ENCODE measurements around the gene KMT5C. TPM values are rescaled to one million over a fixed set of nuclear protein-coding genes. Genes with fewer than 3 reads are reported as not detected.

The KMT5C gene
- total RNA-seq, 1 donor from 2014 or later: 54.0 TPM

DNA sequence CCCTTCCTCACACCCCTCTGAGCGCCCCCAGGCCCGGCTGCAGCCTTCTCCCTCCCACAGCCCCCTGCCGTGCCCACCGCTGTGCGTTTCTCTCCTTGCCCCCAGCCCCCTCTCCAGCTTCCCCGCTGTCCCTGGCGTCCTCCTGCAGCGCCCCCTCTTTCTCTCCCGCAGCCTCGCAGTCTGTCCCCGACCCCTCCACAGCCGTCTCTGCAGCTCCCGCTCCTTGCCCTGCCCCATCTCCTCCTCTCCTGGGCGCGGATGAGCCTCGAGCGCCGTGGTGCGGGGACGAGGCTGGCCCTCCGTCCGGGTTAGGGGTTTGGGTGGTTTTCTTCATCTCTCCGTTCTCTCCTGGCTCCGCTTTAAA, 1.1 kb downstream of the KMT5C start:
- Mint-ChIP-seq H3K36me3 (peaks cover 19% of the 10 kb centered on the region), H3K9me3 (no peaks in the 10 kb centered on the region), H3K4me1 (peaks cover 24% of the 10 kb centered on the region), H3K4me3 (peak overlapping the region; percentile 86), H3K27me3 (ENCODE audit: low read depth) (no peaks in the 10 kb centered on the region), H3K27ac (peak overlapping the region; percentile 91)
- peak in 1 of 2 experiments; percentile 53 for DNase-seq (ENCODE audit: low spot score in 2 of 2, unreplicated experiment in 2 of 2)
- TF ChIP-seq, protein P1, sequence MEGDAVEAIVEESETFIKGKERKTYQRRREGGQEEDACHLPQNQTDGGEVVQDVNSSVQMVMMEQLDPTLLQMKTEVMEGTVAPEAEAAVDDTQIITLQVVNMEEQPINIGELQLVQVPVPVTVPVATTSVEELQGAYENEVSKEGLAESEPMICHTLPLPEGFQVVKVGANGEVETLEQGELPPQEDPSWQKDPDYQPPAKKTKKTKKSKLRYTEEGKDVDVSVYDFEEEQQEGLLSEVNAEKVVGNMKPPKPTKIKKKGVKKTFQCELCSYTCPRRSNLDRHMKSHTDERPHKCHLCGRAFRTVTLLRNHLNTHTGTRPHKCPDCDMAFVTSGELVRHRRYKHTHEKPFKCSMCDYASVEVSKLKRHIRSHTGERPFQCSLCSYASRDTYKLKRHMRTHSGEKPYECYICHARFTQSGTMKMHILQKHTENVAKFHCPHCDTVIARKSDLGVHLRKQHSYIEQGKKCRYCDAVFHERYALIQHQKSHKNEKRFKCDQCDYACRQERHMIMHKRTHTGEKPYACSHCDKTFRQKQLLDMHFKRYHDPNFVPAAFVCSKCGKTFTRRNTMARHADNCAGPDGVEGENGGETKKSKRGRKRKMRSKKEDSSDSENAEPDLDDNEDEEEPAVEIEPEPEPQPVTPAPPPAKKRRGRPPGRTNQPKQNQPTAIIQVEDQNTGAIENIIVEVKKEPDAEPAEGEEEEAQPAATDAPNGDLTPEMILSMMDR (IDR thresholded peaks at IDR 0.05; ENCODE audit: unreplicated experiment): no peak

DNA sequence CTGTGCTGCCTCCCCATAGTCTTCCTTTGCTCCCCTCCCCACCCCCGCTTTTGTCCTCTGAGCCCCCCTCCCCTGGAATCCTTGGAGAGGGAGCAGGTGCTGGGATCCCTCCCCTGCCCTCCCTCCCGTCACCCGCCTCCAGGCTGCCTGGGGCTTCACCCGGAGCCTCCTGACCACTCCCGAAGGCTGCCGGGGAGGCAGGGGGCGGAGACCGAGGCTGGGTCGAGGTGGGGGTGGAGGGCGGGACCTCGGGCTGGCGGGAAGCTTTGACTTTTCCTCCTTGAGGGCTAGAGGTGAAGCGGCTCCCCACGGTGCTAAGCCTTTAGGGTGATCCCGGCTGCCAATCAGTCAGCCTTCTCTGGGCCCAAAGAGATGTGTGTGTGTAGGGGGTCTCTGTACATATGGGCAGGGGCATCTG, 1.5 kb downstream of the KMT5C start:
- Mint-ChIP-seq H3K4me3 (peak overlapping the region; percentile 86), H3K27me3 (ENCODE audit: low read depth) (no peaks in the 10 kb centered on the region), H3K4me1 (peaks cover 24% of the 10 kb centered on the region), H3K27ac (peak overlapping the region; percentile 91), H3K9me3 (no peaks in the 10 kb centered on the region), H3K36me3 (peaks cover 19% of the 10 kb centered on the region)
- DNase-seq (ENCODE audit: low spot score in 2 of 2, unreplicated experiment in 2 of 2): no peak
- TF ChIP-seq, protein P1 (IDR thresholded peaks at IDR 0.05; ENCODE audit: unreplicated experiment): no peak

DNA sequence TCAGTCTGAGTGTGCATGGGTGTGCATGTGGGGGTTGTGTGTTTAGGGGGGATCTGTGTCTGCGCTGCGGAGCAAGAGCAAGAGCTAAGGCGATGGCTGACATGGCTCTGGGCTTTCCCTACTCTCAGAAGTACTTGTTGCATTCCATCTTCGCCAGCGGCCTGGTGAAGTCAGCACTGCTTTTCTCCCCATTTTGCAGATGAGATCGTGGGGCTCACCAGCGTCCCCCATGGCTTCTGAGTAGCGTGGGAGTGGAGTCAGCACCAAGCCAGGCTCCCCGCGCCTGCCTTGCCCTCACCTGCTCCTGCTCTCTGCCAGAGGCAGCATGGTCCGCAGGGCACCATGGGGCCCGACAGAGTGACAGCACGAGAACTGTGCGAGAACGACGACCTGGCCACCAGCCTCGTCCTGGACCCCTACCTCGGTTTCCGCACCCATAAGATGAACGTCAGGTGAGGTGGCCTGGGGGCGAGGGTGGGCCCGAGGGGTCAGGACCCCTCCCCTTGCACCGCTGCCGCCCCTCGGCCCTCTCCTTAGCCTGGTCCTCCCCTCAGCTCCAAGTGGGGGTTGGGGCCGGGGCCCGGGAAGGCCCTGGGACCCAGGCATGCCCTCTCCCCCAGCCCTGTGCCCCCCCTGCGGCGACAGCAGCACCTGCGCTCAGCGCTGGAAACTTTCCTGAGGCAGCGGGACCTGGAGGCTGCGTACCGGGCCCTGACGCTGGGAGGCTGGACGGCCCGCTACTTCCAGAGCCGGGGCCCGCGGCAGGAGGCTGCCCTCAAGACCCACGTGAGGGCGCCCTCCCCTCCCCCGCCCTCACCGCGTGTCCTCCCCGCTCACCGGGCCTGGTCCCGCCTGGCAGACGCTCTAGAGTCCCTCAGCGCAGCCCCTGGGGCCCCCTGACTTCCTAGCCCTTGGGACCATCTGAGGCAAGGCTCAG, 2.2 kb downstream of the KMT5C start:
- H3K27me3 Mint-ChIP-seq (ENCODE audit: low read depth): no peaks in the 10 kb centered on the region
- H3K27ac Mint-ChIP-seq: peak overlapping the region; percentile 63
- H3K4me1 Mint-ChIP-seq: peaks cover 24% of the 10 kb centered on the region
- TF ChIP-seq, protein P1 (IDR thresholded peaks at IDR 0.05; ENCODE audit: unreplicated experiment): no peak
- DNase-seq (ENCODE audit: low spot score in 2 of 2, unreplicated experiment in 2 of 2): no peak
- H3K4me3 Mint-ChIP-seq: peak overlapping the region; percentile 68
- H3K9me3 Mint-ChIP-seq: no peaks in the 10 kb centered on the region
- H3K36me3 Mint-ChIP-seq: peaks cover 19% of the 10 kb centered on the region

DNA sequence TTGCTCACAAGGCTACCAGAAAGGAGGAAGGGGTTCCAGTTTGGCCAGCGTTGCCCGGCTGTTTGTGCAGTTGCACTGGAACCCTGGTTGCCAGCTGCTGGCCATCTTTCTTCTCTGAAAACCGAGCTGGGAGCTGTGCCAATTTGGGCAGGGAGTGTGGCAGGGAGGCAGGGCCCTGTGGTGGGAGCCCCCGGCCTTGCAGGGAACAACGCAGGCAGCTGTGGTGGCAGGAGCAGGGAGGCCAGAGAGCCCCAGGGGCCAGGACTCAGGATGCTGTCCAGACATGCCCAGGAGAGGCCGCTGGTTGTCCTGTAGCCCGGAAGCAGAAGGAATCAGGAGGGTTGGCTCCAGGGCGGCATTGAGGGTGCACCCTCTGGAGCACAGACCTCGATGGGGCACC, 4.8 kb downstream of the KMT5C start:
- no peaks in the 10 kb centered on the region for H3K9me3 Mint-ChIP-seq
- no peaks in the 10 kb centered on the region for H3K27me3 Mint-ChIP-seq (ENCODE audit: low read depth)
- H3K4me3 Mint-ChIP-seq: no peak overlapping the region
- no peak overlapping the region for H3K27ac Mint-ChIP-seq
- H3K4me1 Mint-ChIP-seq: peaks cover 33% of the 10 kb centered on the region
- no peak for DNase-seq (ENCODE audit: low spot score in 2 of 2, unreplicated experiment in 2 of 2)
- peaks cover 19% of the 10 kb centered on the region for H3K36me3 Mint-ChIP-seq
- TF ChIP-seq, protein P1 (IDR thresholded peaks at IDR 0.05; ENCODE audit: unreplicated experiment): no peak

DNA sequence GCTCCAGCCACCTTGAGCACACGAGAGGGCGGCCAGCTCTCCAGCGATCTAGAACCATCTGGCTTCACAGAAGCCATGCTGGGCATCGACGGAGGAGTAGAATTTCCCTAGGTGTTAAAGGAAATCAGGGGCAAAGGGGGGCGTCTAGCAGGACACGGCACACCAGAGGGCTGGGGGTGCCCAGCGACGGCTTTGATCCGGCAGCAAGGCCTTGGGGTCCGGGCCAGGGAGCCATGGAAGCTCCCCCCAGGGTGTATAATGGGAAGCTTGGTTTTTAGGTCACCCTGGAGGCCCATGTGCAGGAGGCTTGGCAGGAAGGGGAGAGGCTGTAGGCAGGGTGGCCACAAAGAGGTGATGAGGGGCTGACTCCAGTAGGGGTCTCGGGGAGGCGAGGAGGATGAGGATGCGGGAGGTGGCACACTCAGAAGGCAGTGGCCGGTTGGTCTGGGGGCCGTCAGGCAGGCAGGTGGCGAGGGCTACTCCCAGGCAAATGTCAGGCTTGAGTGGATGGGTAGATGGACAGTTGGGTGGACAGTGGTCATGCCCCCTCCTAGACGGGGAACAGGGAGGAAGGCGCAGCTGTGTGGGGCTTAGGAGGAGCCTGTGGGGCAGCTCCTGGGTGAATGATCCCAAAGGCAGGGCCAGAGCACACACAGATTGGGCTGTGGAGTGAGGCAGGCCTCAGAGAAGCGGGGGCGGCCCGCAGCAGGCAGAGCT, 5.6 kb downstream of the KMT5C start:
- TF ChIP-seq, protein P1 (IDR thresholded peaks at IDR 0.05; ENCODE audit: unreplicated experiment): no peak
- H3K4me3 Mint-ChIP-seq: no peak overlapping the region
- H3K9me3 Mint-ChIP-seq: no peaks in the 10 kb centered on the region
- H3K27ac Mint-ChIP-seq: no peak overlapping the region
- H3K36me3 Mint-ChIP-seq: peaks cover 19% of the 10 kb centered on the region
- no peak for DNase-seq (ENCODE audit: low spot score in 2 of 2, unreplicated experiment in 2 of 2)
- no peaks in the 10 kb centered on the region for H3K27me3 Mint-ChIP-seq (ENCODE audit: low read depth)
- H3K4me1 Mint-ChIP-seq: peaks cover 31% of the 10 kb centered on the region
